AG08395 (cell line): ENCODE results near the gene VGLL1.
A peak's percentile ranks its signal among the peaks of the same experiment; 100 is the strongest.

Source experiments
- DNase-seq: peaks from one replicate; pipeline ENCODE4 v3.0.0; 2012; ENCODE audit warnings: mixed read lengths, low spot score

Gene VGLL1

GRCh38 chrX:136555694-136556093 lies 23.7 kb downstream of the VGLL1 start:
- no peak for DNase-seq

- DNase-seq, result no peak
These were observed 40.0 kb downstream of the VGLL1 start for GRCh38 chrX:136572030-136572429.

DNA sequence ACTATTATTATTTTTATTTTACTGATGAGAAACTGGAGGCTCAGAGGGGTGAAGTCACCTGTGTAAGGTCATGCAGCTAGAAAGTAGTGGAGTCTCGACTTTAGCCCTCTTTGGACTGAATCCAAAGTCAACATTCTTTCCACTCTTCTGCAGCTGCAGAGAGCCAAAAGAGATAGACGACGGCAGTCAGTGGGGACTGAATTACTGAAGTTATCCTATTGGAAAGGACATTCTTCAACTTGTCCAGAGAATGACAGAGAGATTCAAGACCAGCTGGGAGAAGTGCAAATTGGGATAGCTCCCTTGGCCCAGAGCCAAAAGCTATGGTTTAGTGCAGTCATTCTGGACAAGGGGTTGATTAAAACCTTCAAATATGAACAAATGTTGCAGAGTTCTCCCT lies 42.5 kb downstream of the VGLL1 start:
- DNase-seq, result no peak

GRCh38 chrX:136577552-136577951 lies 45.5 kb downstream of the VGLL1 start:
- DNase-seq, result peak; percentile 70

GRCh38 chrX:136580316-136580715 lies 48.3 kb downstream of the VGLL1 start:
- DNase-seq, result no peak

GRCh38 chrX:136582624-136583023 lies 50.6 kb downstream of the VGLL1 start:
- DNase-seq, result no peak

DNA sequence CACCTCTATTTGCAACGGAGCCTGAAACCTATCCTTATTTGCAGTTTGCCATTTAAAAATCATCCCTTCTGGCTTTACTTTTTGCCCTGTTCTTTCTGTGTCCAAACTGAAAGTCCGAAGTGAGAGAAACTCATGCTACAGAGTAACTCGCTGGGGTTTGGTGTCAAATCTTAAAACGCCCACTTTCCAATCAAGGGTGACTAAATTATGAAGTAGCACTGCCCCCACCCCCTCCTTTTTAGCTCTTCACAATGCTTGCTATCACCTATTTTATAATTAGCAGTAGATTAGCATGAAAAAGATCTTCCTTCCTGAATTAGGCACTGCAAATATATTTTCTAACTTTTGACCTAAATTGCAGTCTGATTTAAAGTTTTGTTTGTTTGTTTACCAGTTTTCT lies 52.5 kb downstream of the VGLL1 start:
- no peak for DNase-seq

GRCh38 chrX:136585262-136585661 lies 53.2 kb downstream of the VGLL1 start:
- DNase-seq, result no peak

GRCh38 chrX:136585960-136586359 lies 53.9 kb downstream of the VGLL1 start:
- DNase-seq, result no peak

GRCh38 chrX:136586386-136586785 lies 54.4 kb downstream of the VGLL1 start:
- no peak for DNase-seq

DNA sequence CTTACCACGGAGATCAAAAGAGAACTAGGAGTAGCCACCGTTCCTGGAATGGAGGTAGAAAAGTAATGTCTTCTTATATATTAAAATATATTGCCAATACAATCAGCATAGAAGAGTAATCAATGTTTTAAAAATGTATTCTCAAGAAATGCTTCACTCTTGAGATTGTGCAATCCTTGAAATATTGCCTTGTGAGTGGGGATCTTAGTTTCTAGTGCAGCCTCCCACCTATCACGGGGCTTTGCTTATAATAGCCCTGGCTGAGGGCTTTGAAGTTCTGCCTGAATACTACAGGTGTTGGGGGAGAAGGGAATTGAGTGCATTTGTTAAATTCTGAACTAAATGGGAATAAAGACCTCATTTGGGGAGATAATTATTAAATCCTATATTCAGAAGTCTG lies 55.5 kb downstream of the VGLL1 start:
- no peak for DNase-seq

- no peak for DNase-seq
These were observed 56.0 kb downstream of the VGLL1 start for GRCh38 chrX:136588036-136588435.

DNA sequence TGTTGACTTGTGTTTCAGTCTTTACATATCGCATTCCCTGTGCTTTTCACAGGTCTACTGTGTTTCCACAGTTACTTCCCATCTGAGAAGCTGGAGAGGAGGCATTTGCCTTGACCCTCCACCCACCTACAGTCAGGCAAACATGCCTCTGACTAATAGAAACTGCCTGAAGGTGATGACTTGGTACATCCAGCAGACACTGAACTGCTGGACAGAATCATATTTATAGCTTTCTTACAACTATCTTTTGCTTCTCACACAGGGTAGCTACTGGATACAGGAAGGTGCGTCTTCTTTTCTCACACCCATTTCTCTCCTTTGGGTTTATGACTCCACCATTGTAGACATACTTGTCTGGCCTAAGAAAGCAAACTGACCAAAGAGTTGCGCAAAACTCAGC lies 58.0 kb downstream of the VGLL1 start:
- DNase-seq, result no peak

DNA sequence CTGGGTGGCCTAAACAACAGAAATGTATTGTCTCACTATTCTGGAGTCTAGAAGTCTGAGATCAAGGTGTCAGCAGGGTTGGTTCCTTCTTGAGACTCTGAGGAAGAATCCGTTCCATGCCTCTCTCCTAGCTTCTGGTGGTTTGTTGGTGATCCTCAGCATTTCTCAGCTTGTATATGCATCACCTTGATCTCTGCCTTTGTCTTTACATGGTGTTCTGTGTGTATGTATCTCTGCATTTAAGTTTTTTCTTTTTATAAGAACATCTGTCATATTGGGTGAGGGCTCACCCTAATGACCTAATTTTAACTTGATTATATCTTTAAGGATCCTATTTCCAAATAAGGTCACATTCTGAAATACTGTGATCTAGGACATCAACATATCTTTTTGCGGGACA lies 65.3 kb downstream of the VGLL1 start:
- no peak for DNase-seq

- no peak for DNase-seq
These were observed 65.9 kb downstream of the VGLL1 start for GRCh38 chrX:136597954-136598353.

- no peak for DNase-seq
These were observed 66.6 kb downstream of the VGLL1 start for GRCh38 chrX:136598631-136599030.

DNA sequence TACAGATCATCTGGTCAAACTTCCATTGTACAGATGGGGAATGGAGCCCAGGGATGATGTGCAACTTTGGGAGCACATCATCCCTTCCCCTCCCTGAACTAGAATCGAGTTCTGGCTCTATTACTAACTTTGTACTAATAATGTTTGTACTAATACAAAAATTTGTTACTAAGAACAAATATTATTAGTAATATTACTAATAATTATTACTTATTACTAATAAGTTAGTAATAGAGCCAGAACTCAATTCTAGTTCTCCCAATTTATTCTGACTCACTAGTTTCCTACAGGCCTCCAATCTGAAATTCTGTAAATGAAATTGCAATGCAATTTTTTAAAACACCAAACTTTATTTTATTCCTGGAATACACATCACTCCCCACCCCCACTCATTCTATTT lies 68.0 kb downstream of the VGLL1 start:
- DNase-seq, result no peak
